Loucy (cell line): ENCODE results near the gene CDH13.

Experiments used
- EZH2phosphoT487 ChIP-seq: fragments of 200-600 bp; IDR thresholded peaks from 2 replicates; pipeline ENCODE4 v1.6.1; 2018; ENCODE audit warnings: antibody characterized with exemption, mild to moderate bottlenecking, moderate library complexity, borderline replicate concordance
- TF ChIP-seq, protein P1 (sequence below): fragments of 200-600 bp; sonication (generic); conservative IDR thresholded peaks from 2 replicates; pipeline ENCODE4 v1.5.1; 2014; ENCODE audit warnings: mild to moderate bottlenecking, antibody characterized with exemption, low read length

DNA sequence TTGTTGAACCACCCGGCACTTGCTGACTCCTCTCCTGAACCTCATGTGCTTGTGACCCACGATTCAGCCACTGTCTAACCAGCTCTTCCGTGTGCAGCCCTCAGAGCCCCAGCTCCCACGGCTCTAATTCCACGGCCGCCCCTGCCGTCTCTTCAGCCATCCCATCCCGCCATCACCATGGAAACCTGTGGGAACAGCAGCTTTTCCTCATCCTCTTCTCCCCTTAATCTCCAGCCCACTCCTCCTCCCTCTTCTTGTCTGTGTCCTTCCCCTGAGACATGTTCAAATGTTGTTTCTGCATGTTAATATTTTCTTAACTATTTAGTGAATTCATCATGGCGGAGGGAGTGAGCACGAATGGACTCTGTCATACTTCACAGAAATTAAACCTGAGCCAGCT is 285.2 kb downstream of the CDH13 start:
- TF ChIP-seq, protein P1, sequence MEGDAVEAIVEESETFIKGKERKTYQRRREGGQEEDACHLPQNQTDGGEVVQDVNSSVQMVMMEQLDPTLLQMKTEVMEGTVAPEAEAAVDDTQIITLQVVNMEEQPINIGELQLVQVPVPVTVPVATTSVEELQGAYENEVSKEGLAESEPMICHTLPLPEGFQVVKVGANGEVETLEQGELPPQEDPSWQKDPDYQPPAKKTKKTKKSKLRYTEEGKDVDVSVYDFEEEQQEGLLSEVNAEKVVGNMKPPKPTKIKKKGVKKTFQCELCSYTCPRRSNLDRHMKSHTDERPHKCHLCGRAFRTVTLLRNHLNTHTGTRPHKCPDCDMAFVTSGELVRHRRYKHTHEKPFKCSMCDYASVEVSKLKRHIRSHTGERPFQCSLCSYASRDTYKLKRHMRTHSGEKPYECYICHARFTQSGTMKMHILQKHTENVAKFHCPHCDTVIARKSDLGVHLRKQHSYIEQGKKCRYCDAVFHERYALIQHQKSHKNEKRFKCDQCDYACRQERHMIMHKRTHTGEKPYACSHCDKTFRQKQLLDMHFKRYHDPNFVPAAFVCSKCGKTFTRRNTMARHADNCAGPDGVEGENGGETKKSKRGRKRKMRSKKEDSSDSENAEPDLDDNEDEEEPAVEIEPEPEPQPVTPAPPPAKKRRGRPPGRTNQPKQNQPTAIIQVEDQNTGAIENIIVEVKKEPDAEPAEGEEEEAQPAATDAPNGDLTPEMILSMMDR = no peak
- TF ChIP-seq EZH2phosphoT487 = no peak
